HG03520 (cell line): ENCODE results near the gene EPHA10.

ENCODE experiments used
- ATAC-seq: cut with Tn5 transposase; IDR thresholded peaks from one replicate; pipeline ENCODE4 v1.9.1; 2021; ENCODE audit warnings: mild to moderate bottlenecking, moderate library complexity; ENCODE audit not compliant: unreplicated experiment

Gene EPHA10

DNA sequence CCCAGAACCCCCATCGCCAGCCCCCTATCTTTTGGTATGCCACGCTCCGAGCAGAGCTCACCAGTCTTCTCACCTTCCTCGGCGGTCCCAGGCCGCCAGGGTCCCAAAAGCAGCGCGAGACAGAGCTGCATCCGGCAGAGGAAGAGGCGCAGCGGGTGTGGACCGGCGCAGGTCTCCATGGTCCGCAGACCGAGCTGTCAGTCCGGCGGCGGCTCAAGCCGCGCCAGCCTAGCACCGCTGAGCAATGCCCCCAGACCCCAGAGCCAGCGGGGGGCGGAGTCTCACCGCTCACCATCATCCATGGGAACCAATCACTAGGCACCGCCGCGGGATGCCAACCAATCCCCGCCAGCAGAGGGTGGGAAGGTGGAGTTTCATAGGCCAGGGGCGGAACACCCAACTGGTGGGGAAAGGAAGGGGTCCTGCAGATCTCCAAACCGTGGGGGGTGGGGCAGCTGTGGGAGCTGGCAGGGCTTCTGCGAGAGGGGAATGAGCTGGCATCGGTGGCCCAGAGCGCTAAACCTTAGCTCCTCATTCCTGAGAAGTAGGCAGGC is at the start of gene EPHA10:
EPHA10 (minus strand) TSS at position 233 of the 554 bp plus-strand sequence; CDS start at position 179, 54 bp downstream.
- no peak for ATAC-seq

DNA sequence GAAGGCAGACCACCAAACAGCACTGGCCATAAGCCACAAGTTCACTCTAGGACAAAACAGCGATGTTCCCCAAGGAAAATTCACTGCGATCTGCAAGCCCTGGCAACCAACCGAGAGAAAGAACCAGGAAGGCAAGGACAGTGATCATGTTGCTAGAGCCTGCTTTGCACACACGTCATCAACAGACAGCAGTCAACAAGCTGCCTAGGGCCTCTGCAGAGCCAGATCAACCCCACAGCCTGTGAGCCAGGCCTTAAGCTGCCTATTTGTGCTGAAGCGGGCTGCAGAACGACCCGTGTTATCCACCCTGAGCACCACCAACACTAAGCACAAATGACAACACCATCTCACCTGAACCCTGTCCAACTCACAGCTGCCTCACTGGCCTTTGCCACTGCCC is 49.3 kb upstream of the EPHA10 start:
- no peak for ATAC-seq

DNA sequence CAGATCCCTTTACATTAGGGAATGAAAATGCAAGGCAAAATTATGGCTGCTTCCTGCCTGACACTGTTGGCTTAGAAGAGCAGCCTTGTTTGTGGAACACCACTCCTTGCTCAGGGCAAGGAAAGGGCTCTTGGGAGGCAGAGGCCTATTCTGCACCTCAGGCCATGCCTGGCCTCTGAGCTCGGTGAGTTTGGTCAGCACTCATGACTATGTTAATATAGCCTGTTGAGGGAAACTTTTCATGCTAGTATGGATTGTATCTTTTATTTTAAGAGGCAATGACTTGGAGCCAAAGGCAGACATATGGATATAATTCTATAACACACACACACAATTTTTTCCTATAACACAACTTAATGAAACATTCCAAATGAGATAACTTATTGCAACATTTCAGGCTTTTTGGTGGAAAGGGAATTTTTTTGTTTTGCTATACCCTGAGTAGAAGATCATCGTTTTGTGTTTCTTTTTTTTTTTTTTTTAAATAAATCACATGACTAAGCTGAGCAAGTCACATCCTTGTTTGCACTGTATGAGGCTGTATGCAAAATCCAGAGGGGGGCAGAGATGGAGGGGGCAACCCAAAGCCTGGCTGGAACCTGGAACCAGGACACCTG is 48.7 kb upstream of the EPHA10 start:
- ATAC-seq: no peak

GRCh38 chr1:37811027-37811655 is 46.2 kb upstream of the EPHA10 start:
- no peak for ATAC-seq

GRCh38 chr1:37809942-37810341 is 45.0 kb upstream of the EPHA10 start:
- no peak for ATAC-seq

DNA sequence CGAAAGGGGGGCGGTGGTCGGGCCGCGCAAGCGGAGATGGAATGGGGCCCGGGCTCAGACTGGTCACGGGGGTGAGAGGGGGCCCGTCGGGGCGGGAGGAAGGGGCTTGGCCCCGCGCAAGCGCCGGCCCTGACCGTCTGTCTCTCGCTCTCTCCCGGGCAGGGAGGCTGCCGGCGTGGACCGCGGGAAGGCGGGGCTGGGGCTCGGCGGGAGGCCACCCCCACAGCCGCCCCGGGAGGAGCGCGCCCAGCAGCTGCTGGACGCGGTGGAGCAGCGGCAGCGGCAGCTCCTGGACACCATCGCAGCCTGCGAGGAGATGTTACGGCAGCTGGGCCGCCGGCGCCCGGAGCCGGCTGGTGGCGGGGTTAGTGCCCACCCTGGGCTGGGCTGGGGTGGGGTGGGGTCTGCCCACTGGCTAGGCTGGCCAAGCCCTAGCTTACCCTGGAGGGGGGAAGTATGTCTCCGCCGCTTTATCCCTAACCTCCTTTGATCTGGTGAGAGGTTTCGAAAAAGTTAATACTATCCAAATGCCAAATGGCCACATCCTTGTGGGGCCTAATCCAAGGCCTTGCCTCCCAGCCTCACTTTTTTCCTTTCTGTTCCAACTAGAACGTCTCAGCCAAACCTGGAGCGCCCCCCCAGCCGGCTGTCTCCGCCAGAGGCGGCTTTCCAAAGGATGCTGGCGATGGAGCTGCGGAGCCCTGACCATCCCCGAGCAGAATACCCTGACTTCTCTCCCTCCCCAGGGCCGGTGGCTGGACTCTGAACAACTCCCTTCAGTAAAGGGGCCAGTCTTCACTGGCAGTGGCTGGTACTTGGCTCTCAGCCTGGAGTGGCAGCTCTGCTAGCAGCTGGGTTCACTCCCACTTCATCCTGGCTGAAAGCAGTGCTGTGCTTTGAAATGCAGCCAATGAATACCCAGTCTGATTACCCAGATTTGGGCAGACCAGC is 43.7 kb upstream of the EPHA10 start:
- ATAC-seq: peak; percentile 14

DNA sequence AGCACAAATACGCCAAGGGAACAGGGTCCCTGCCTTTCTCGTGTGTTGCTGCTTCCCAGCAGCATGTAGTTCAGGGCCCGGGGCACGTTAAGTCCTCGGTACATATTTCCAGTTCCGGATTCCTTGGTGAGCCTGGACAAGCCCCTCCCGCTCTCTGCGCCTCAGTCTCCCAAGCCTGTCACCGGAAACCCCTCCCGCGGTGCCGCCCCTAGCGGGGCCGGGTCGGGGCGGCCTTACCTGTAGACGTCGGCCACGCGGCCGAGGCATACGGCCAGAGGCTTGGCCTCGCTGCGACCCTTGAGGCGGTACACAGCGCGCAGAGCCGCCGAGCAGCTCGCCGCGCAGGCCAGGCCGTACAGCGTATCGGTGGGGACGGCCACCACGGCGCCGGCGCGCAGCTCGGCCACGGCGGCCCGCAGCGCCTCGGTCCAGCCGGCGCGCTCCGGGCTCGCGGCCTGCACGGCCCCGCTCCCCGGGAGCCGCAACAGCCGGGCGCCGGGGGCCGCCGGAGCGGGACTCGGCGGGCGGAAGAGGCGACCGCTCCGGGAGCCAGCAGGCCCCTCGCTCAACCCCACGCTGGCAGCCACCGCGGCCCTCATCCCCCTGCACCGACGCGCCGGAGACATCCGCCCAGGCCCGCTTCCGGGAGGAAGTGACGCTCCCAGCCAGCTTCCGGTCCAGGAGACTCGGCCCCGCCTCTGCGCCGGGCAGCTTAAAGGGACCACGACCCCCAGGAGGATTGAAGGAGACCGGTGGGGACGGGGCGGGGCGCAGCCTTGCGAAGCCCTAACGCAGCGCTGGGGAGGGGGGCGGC is 42.8 kb upstream of the EPHA10 start, which contains the start of the genes C1orf122 and YRDC:
C1orf122 (plus strand) TSS at position 236 of the 814 bp plus-strand sequence. CDS start 615 bp downstream, outside the sequence.
YRDC (minus strand) TSS at position 654 of the 814 bp plus-strand sequence; CDS start at position 626, 28 bp downstream.
- ATAC-seq: peak; percentile 80

DNA sequence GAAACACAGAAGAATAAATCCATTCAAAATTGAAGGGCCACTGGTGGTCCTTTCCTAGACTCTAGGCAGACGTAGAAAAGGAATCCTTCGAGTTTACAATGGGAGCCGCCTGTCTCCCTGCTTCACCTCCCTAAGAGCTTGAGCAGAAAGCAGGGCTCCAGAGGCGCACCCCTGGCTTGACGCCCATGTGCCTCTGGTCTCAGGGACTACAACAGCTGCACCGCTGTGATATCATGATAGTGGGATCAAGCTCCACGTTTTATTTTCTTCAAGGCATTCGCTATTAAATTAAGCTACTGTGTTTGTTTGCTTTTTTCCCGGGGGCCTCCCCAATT is 42.3 kb upstream of the EPHA10 start:
- no peak for ATAC-seq

DNA sequence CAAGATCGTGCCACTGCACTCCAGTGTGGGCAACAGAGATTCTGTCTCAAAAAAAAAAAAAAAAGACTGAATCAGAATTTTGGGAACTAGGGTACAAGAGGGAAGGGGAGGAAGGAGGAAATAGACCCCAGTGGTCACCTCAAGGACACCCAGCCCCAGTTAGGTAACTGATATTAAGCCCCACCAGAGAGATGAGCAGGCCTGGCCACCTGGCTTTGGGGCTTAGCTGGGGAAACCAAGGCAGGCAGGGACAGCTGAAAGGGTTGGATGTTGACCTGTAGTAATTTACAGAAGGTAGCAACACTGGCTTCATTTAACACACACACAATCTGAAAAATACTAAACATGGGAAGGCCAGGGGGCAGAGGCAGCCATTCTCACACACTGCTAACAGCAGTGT is 37.5 kb upstream of the EPHA10 start:
- no peak for ATAC-seq

DNA sequence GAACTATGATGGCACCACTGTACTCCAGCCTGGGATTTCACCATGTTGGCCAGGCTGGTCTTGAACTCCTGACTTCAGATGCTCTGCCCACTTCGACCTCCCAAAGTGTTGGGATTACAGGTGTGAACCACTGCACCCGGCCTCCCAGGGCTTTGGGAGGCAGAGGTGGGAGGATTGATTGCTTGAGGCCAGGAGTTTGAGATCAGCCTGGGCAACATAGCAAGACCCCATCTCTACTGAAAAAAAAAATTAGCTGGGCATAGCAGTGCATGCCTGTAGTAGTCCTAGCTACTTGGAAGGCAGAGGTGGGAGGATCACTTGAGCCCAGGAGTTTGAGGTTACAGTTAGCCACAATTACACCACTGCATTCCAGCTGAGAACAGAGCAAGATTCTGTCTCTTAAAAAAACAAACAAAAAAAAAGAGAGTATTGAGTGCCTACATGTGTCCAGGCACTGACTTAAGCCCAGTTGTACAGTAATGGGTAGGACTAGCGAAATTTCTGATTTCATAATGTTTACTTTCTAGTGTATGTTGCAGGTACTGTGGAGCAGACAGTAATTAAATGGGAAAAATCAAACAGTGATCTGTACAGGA is 32.9 kb upstream of the EPHA10 start:
- no peak for ATAC-seq

- no peak for ATAC-seq
These were observed 30.6 kb upstream of the EPHA10 start for GRCh38 chr1:37795340-37796125.

DNA sequence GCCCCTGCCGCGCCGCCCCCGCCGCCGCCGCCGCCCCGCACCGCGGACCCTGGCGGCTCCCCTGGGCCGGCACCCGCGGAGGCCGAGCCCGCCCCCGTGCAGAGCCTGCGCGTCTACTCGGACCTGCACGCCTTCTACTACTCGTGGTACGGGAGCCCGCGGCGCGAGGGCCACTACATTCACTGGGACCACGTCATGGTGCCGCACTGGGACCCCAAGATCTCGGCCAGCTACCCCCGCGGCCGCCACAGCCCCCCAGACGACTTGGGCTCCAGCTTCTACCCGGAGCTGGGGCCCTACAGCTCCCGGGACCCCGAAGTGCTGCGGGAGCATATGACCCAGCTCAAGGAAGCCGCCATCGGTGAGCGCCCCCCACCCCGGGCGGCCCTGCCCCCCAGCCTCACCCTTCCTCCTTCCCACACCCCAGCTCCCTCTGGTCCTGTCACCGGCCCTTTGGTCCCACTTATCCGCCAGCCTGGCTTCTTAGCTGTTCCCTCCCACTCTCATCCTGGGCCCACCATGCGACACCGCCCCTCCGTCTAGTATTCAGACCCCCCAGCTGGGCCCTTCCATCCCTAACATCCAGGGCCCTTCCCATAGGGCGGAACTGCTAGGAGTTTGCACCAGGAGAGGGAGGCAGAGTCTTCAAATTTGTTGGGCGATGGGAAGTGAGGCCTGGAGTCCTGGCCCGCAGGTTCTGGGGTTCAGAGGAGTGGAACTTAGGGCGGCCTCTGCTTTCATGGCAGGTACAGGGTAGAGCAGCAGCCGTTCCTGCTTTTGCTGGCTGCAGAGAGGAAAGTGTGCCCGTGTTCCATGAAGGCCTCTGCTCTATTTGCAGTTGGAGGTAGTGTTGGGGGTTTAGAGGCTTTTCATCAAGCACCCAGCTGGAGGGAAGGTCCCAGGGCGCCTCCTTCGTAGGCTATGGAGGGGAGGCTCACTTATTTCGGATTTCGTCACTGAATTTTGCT is 29.7 kb upstream of the EPHA10 start:
- ATAC-seq: no peak

DNA sequence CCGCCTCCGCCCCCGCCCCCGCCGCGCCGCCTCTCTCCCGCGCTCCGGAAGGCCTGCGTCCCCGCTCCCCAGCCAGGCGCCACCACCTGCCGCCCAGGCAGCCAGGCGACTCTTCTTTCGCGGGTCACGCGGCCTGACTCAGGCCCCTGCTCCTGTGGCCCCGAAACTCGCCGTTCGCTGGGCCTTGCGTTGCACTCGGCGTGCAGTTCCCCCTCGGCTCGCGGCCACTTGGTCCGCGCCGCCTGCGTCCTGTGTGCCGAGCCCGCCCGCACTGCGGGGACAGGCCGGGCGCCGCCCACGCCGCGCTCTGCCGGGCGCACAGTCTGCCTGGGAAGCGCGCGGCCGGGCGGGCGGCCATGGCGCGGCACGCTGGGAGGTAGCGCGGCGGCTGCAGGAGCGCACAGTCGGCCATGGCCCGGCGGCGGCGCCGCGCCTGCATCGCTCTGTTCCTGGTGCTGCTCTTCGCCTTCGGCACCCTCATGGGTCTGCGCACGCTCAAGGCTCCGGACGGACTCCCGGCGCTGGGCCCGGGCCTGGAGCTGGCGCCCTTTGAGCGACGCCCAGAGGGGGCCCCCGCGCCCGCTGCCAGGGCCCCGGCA is 29.0 kb upstream of the EPHA10 start, which contains the start of gene MANEAL:
MANEAL (plus strand) TSS at position 75 of the 599 bp plus-strand sequence; CDS start at position 411, 336 bp downstream.
- ATAC-seq: peak; percentile 54

- no peak for ATAC-seq
These were observed 28.2 kb upstream of the EPHA10 start for GRCh38 chr1:37792943-37793686.

DNA sequence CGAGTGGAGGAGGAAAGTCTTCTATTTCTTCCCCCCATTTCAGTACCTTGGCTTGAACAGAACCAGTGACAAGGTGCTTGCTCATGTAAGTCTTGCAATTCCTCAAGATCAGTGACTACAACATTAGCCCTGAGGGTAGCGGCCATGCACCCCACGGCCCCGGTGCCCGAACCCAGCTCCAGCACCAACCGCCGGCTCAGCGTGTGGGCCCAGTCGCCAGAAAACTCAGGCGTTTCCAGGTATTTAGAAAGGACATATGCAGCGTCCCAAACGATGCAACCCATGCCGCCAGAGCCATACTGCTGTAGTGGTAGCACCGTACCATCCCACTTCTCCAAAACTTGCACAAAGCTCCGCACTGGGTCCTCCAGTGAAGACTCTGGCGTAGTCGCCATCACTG is 17.6 kb upstream of the EPHA10 start:
- ATAC-seq: no peak

GRCh38 chr1:37778654-37779053 is 13.7 kb upstream of the EPHA10 start:
- no peak for ATAC-seq
